HepG2 (cell line): ENCODE results near the gene NRSN2. TPM values are rescaled to one million over a fixed set of nuclear protein-coding genes. Genes with fewer than 3 reads are reported as not detected.

Experiments used
- ARHGAP35 ChIP-seq: sonication (generic); formaldehyde crosslinking; IDR thresholded peaks from 2 replicates; pipeline ENCODE4 v1.9.0; 2022; ENCODE audit warnings: mild to moderate bottlenecking, inconsistent platforms, moderate library complexity, missing genetic modification reagents, borderline replicate concordance
- ATF5 ChIP-seq: sonication (generic); formaldehyde crosslinking; IDR thresholded peaks from 2 replicates; pipeline ENCODE4 v1.4.0; 2020; ENCODE audit warnings: mild to moderate bottlenecking, low read depth, missing genetic modification reagents
- ATRX ChIP-seq: sonication (generic); formaldehyde crosslinking; IDR thresholded peaks from 2 replicates; pipeline ENCODE4 v1.4.0; 2020; ENCODE audit warnings: missing genetic modification reagents, borderline replicate concordance
- BRF2 ChIP-seq: sonication (generic); formaldehyde crosslinking; IDR thresholded peaks from 2 replicates; pipeline ENCODE4 v1.8.1; 2022; ENCODE audit warnings: mild to moderate bottlenecking, missing genetic modification reagents
- CREB3 ChIP-seq: sonication (generic); formaldehyde crosslinking; IDR thresholded peaks from 2 replicates; pipeline ENCODE4 v1.5.0; 2020; ENCODE audit warnings: missing genetic modification reagents
- ELK4 ChIP-seq: sonication (generic); formaldehyde crosslinking; IDR thresholded peaks from 2 replicates; pipeline ENCODE4 v1.9.0; 2021; ENCODE audit warnings: missing genetic modification reagents, borderline replicate concordance
- FOXK2 ChIP-seq: fragments of 450-650 bp; IDR thresholded peaks from 2 replicates; pipeline ENCODE4 v1.6.1; 2016
- ISX ChIP-seq: sonication (generic); formaldehyde crosslinking; conservative IDR thresholded peaks from 2 replicates; pipeline ENCODE4 v1.5.0; 2020; ENCODE audit warnings: missing genetic modification reagents
- KAT2B ChIP-seq: fragments of 150-350 bp; IDR thresholded peaks from 2 replicates; pipeline ENCODE4 v1.6.1; 2014; ENCODE audit warnings: low read depth, low read length, borderline replicate concordance
- MIER2 ChIP-seq: IDR thresholded peaks from 2 replicates; pipeline ENCODE4 v1.6.1; 2016; ENCODE audit warnings: missing biosample characterization, missing genetic modification reagents
- MZF1 ChIP-seq: sonication (generic); formaldehyde crosslinking; IDR thresholded peaks from 2 replicates; pipeline ENCODE4 v1.8.1; 2023; ENCODE audit warnings: mild to moderate bottlenecking, missing genetic modification reagents, borderline replicate concordance
- NAIF1 ChIP-seq: sonication (generic); formaldehyde crosslinking; IDR thresholded peaks from 2 replicates; pipeline ENCODE4 v1.5.0; 2020; ENCODE audit warnings: mild to moderate bottlenecking, missing genetic modification reagents, borderline replicate concordance
- NR1H2 ChIP-seq: sonication (generic); formaldehyde crosslinking; IDR thresholded peaks from 2 replicates; pipeline ENCODE4 v1.8.1; 2022; ENCODE audit warnings: low read depth, missing genetic modification reagents, borderline replicate concordance
- PHB2 ChIP-seq: fragments of 450-650 bp; IDR thresholded peaks from 2 replicates; pipeline ENCODE4 v1.6.1; 2018; ENCODE audit not compliant: partially characterized antibody
- SMAD9 ChIP-seq: sonication (generic); formaldehyde crosslinking; IDR thresholded peaks from 2 replicates; pipeline ENCODE4 v1.5.1; 2020; ENCODE audit warnings: mild to moderate bottlenecking, missing genetic modification reagents
- YEATS4 ChIP-seq: sonication (generic); formaldehyde crosslinking; IDR thresholded peaks from 2 replicates; pipeline ENCODE4 v1.4.0; 2020; ENCODE audit warnings: missing genetic modification reagents, borderline replicate concordance
- ZNF20 ChIP-seq: sonication (generic); formaldehyde crosslinking; IDR thresholded peaks from 2 replicates; pipeline ENCODE4 v1.4.0; 2020; ENCODE audit warnings: mild to moderate bottlenecking, moderate library complexity, missing genetic modification reagents
- ZNF256 ChIP-seq: sonication (generic); formaldehyde crosslinking; conservative IDR thresholded peaks from 2 replicates; pipeline ENCODE4 v1.4.0; 2020; ENCODE audit warnings: missing genetic modification reagents
- ZNF329 ChIP-seq: sonication (generic); formaldehyde crosslinking; IDR thresholded peaks from 2 replicates; pipeline ENCODE4 v1.9.0; 2021; ENCODE audit warnings: low read depth, mild to moderate bottlenecking, missing genetic modification reagents
- ZNF350 ChIP-seq: sonication (generic); formaldehyde crosslinking; IDR thresholded peaks from 2 replicates; pipeline ENCODE4 v1.4.0; 2020; ENCODE audit warnings: mild to moderate bottlenecking, low read depth, missing genetic modification reagents, borderline replicate concordance
- ZNF547 ChIP-seq: sonication (generic); formaldehyde crosslinking; IDR thresholded peaks from 2 replicates; pipeline ENCODE4 v1.5.1; 2020; ENCODE audit warnings: mild to moderate bottlenecking, missing genetic modification reagents
- ZNF790 ChIP-seq: sonication (generic); formaldehyde crosslinking; IDR thresholded peaks from 2 replicates; pipeline ENCODE4 v1.8.0; 2022; ENCODE audit warnings: missing genetic modification reagents, mild to moderate bottlenecking, borderline replicate concordance
- ZSCAN29 ChIP-seq: sonication (generic); formaldehyde crosslinking; conservative IDR thresholded peaks from 2 replicates; pipeline ENCODE4 v1.4.0; 2020; ENCODE audit warnings: mild to moderate bottlenecking, missing genetic modification reagents
- ZSCAN5A ChIP-seq: sonication (generic); formaldehyde crosslinking; IDR thresholded peaks from 2 replicates; pipeline ENCODE4 v1.8.0; 2022; ENCODE audit warnings: mild to moderate bottlenecking, missing genetic modification reagents, borderline replicate concordance
- polyA plus RNA-seq, 8 experiments: library from polyadenylated mRNA; depleted of rRNA in 3 of 8; stranded (reverse) in 7 of 8; unstranded in 1 of 8; fragments of >200 nt; fragmentation: Illumina TruSeq in 4 of 8; extraction: Trizol in 4 of 8; gene quantifications; 2 replicates each; pipeline versions ENCODE4 v1.2.1 to v1.2.3, GENCODE V29; 2011 to 2016; ENCODE audit warnings: low read depth in 4 of 8, missing spikeins in 1 of 8, mixed read lengths in 1 of 8; ENCODE audit not compliant: insufficient read depth in 1 of 8
- total RNA-seq, 5 experiments: library from RNA; depleted of rRNA; stranded (reverse); fragments of >200 nt; fragmentation: Illumina TruSeq; extraction: Trizol; gene quantifications; 2 replicates each; pipeline ENCODE4 v1.2.3, GENCODE V29; 2016; ENCODE audit warnings: low read depth in 1 of 5

Gene NRSN2
- total and polyA plus RNA-seq, 2 of the 13 experiments (the other 11 are each of a cell fraction or from before 2014, with no cell fraction given) = 32.3 to 49.4 TPM

- peak; percentile 80; the same call in 1 of the 2 replicates for TF ChIP-seq ARHGAP35 (CRISPR knock-in tag)
- no peak for TF ChIP-seq PHB2
- TF ChIP-seq ZNF256 (CRISPR knock-in tag) = 0 out of 2 replicates have a peak, but pooled peaks have one; percentile 71
- TF ChIP-seq FOXK2 = no peak
- TF ChIP-seq KAT2B = no peak
- TF ChIP-seq ISX (CRISPR knock-in tag) = no peak
- peak; percentile 98 for TF ChIP-seq ZSCAN5A (CRISPR knock-in tag)
- TF ChIP-seq ZNF790 (CRISPR knock-in tag) = peak; percentile 93
- TF ChIP-seq ZNF350 (CRISPR knock-in tag) = peak; percentile 99
- no peak for TF ChIP-seq SMAD9 (CRISPR knock-in tag)
- TF ChIP-seq NAIF1 (CRISPR knock-in tag) = peak; percentile 81; the same call in 1 of the 2 replicates
- TF ChIP-seq ZNF547 (CRISPR knock-in tag) = peak; percentile 82; the same call in 1 of the 2 replicates
- no peak; the same call in 1 of the 2 replicates for TF ChIP-seq ATRX (CRISPR knock-in tag)
- TF ChIP-seq BRF2 (CRISPR knock-in tag) = peak; percentile 92; the same call in 1 of the 2 replicates
- no peak for TF ChIP-seq CREB3 (CRISPR knock-in tag)
- TF ChIP-seq ATF5 (CRISPR knock-in tag) = peak; percentile 98
- no peak for TF ChIP-seq MZF1 (CRISPR knock-in tag)
- TF ChIP-seq NR1H2 (CRISPR knock-in tag) = peak; percentile 41; the same call in 1 of the 2 replicates
- TF ChIP-seq YEATS4 (CRISPR knock-in tag) = peak; percentile 95
- TF ChIP-seq ELK4 (CRISPR knock-in tag) = no peak
- no peak for TF ChIP-seq ZNF20 (CRISPR knock-in tag)
- TF ChIP-seq ZNF329 (CRISPR knock-in tag) = peak; percentile 24; the same call in 1 of the 2 replicates
- TF ChIP-seq MIER2 (CRISPR knock-in tag) = peak; percentile 86
- TF ChIP-seq ZSCAN29 (CRISPR knock-in tag) = peak; percentile 97
These were observed 25.0 kb downstream of the NRSN2 start (continued) for GRCh38 chr20:371755-372542.
